Measurements from ENCODE around the gene GRHL3. TPM values are rescaled to one million over a fixed set of nuclear protein-coding genes. Genes with fewer than 3 reads are reported as not detected.

GRHL3 gene
- total RNA-seq, 2 experiments from 2014 or later, result not detected

GRCh38 chr1:24366707-24367106 is 47.5 kb downstream of the GRHL3 start:
- Mint-ChIP-seq H3K9me3 (no peaks in the 10 kb centered on the region), H3K27me3 (no peaks in the 10 kb centered on the region), H3K4me1 (ENCODE audit: low read depth) (no peaks in the 10 kb centered on the region), H3K36me3 (ENCODE audit: low read depth) (peaks cover 16% of the 10 kb centered on the region), H3K4me3 (no peak overlapping the region), H3K27ac (no peak overlapping the region)
- no peaks in the 10 kb centered on the region for H3K4me1 ChIP-seq (ENCODE audit: insufficient read depth, low read length)
- ChIA-PET CTCF (no interaction called here), POLR2A (no interaction called here)
- H3K27ac ChIP-seq (ENCODE audit: low read depth in 1 of 2, low read length in 2 of 2), result no peak overlapping the region
- H3K27me3 ChIP-seq (ENCODE audit: control insufficient read depth in 1 of 2, insufficient read depth in 2 of 2, low read length in 2 of 2), result no peaks in the 10 kb centered on the region
- no peaks in the 10 kb centered on the region for H3K9me3 ChIP-seq (ENCODE audit: control insufficient read depth in 1 of 2, insufficient read depth in 1 of 2, low read length in 2 of 2)
- TF ChIP-seq, protein P1, sequence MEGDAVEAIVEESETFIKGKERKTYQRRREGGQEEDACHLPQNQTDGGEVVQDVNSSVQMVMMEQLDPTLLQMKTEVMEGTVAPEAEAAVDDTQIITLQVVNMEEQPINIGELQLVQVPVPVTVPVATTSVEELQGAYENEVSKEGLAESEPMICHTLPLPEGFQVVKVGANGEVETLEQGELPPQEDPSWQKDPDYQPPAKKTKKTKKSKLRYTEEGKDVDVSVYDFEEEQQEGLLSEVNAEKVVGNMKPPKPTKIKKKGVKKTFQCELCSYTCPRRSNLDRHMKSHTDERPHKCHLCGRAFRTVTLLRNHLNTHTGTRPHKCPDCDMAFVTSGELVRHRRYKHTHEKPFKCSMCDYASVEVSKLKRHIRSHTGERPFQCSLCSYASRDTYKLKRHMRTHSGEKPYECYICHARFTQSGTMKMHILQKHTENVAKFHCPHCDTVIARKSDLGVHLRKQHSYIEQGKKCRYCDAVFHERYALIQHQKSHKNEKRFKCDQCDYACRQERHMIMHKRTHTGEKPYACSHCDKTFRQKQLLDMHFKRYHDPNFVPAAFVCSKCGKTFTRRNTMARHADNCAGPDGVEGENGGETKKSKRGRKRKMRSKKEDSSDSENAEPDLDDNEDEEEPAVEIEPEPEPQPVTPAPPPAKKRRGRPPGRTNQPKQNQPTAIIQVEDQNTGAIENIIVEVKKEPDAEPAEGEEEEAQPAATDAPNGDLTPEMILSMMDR (IDR thresholded peaks at IDR 0.05), result no peak
- DNase-seq, result no peak
- ATAC-seq (ENCODE audit: poor library complexity), result no peak
- intact Hi-C loops (cut with DNase I, micrococcal nuclease), result no loop called here
- peaks cover 4% of the 10 kb centered on the region for H3K36me3 ChIP-seq (ENCODE audit: insufficient read depth, low read length)
- no peak overlapping the region for H3K4me3 ChIP-seq (ENCODE audit: low read length)

GRCh38 chr1:24369199-24369598 is 50.0 kb downstream of the GRHL3 start:
- CTCF ChIA-PET, result interaction anchor here (1.0 kb wide), 1 partner anchor 23 kb away, joined by 4 read pairs; no protein-coding TSS in a partner anchor
- intact Hi-C loops (cut with DNase I, micrococcal nuclease), result no loop called here
- POLR2A ChIA-PET, result no interaction called here
- Histone ChIP-seq H3K27ac (ENCODE audit: low read depth in 1 of 2, low read length in 2 of 2) (no peak overlapping the region), H3K36me3 (ENCODE audit: insufficient read depth, low read length) (peaks cover 4% of the 10 kb centered on the region), H3K9me3 (ENCODE audit: control insufficient read depth in 1 of 2, insufficient read depth in 1 of 2, low read length in 2 of 2) (no peaks in the 10 kb centered on the region), H3K4me1 (ENCODE audit: insufficient read depth, low read length) (no peaks in the 10 kb centered on the region), H3K4me3 (ENCODE audit: low read length) (no peak overlapping the region), H3K27me3 (ENCODE audit: control insufficient read depth in 1 of 2, insufficient read depth in 2 of 2, low read length in 2 of 2) (no peaks in the 10 kb centered on the region)
- ATAC-seq (ENCODE audit: poor library complexity) (no peak), DNase-seq (no peak)
- Mint-ChIP-seq H3K27ac (no peak overlapping the region), H3K4me3 (no peak overlapping the region), H3K36me3 (ENCODE audit: low read depth) (peaks cover 14% of the 10 kb centered on the region), H3K4me1 (ENCODE audit: low read depth) (no peaks in the 10 kb centered on the region), H3K9me3 (no peaks in the 10 kb centered on the region), H3K27me3 (no peaks in the 10 kb centered on the region)
- TF ChIP-seq, protein P1 (IDR thresholded peaks at IDR 0.05), result no peak

- no peak for ATAC-seq (ENCODE audit: poor library complexity)
- peaks cover 10% of the 10 kb centered on the region for H3K36me3 Mint-ChIP-seq (ENCODE audit: low read depth)
- Histone ChIP-seq H3K4me3 (ENCODE audit: low read length) (no peak overlapping the region), H3K36me3 (ENCODE audit: insufficient read depth, low read length) (peaks cover 4% of the 10 kb centered on the region), H3K4me1 (ENCODE audit: insufficient read depth, low read length) (no peaks in the 10 kb centered on the region), H3K27ac (ENCODE audit: low read depth in 1 of 2, low read length in 2 of 2) (no peak overlapping the region), H3K27me3 (ENCODE audit: control insufficient read depth in 1 of 2, insufficient read depth in 2 of 2, low read length in 2 of 2) (no peaks in the 10 kb centered on the region), H3K9me3 (ENCODE audit: control insufficient read depth in 1 of 2, insufficient read depth in 1 of 2, low read length in 2 of 2) (no peaks in the 10 kb centered on the region)
- POLR2A ChIA-PET, result no interaction called here
- H3K27ac Mint-ChIP-seq, result no peak overlapping the region
- TF ChIP-seq, protein P1 (IDR thresholded peaks at IDR 0.05), result no peak
- intact Hi-C loops (cut with DNase I, micrococcal nuclease), result no loop called here
- H3K4me1 Mint-ChIP-seq (ENCODE audit: low read depth), result no peaks in the 10 kb centered on the region
- H3K4me3 Mint-ChIP-seq, result no peak overlapping the region
- no peak for DNase-seq
- CTCF ChIA-PET, result interaction anchor here (0.7 to 1.2 kb wide), 2 partner anchors 21 to 117 kb away, joined by 3 read pairs; no protein-coding TSS in a partner anchor
- H3K9me3 Mint-ChIP-seq, result no peaks in the 10 kb centered on the region
- no peaks in the 10 kb centered on the region for H3K27me3 Mint-ChIP-seq
Measured at GRCh38 chr1:24369801-24370200, 50.6 kb downstream of the GRHL3 start.

All from CD4-positive, alpha-beta T cell (primary cell).